HG03460 (cell line): ENCODE data around the gene H6PD.

ENCODE experiments used
- ATAC-seq: cut with Tn5 transposase; IDR thresholded peaks from one replicate; pipeline ENCODE4 v1.9.1; 2021; ENCODE audit not compliant: unreplicated experiment

The H6PD gene

DNA sequence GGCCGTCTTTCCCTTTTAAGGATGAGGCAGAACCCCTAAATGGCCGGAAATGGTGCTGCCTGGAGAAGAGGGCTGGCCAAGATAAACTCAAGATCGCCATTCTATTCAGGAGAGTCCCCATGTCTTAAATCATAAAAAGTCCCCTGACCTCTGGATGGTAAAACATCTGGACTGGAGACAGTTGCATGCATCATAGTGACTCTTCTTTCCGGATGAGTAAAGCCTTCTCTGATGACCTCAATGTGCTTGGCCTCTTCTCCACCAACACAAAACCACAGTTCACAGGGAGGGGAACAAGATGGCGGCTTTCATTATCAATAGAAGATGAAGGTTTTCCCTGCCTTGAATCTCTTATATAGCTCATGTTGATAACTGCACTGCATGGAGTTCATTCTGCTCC, 27.5 kb upstream of the H6PD start:
- no peak for ATAC-seq

DNA sequence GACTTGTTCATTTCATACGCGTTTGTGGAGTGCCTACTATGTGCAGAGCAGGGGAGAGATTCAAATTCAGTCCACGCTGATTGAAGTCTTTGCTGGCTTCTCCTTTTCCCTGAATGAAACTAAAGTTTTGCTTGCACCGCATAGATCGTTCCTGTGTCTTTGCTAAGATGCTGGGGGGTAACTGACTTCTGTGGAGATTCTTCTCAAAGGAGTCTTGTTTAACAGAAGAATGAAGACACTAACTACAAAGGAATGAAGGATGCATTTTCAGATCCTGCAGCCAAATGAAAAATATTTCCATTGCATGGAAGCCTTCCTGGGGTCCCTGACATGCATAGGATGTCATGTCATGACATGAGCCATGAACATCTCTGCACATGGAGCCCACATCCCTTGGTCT, 26.9 kb upstream of the H6PD start:
- ATAC-seq = no peak

GRCh38 chr1:9211291-9211811, 23.2 kb upstream of the H6PD start:
- ATAC-seq = no peak

DNA sequence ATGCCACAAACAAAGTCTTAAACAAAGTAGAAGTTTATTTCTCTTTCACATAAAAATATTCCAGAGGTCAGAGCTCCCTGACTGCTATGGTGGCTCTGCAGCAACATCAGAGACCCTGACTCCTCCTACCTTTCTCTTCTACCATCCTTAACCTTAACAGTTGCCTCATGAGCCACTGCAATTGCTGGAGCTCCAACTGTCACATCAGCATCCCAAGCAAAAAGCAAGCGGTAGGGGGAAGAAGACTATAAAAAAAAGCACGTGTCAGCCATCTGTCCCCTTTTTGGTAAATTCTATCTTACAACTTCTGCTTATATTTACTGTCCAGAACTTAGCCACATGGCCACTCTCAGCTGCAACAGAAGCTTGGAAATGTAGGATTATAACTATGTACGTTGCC, 21.8 kb upstream of the H6PD start:
- ATAC-seq = no peak

- ATAC-seq = no peak
These were observed 20.6 kb upstream of the H6PD start for GRCh38 chr1:9213956-9214355.

DNA sequence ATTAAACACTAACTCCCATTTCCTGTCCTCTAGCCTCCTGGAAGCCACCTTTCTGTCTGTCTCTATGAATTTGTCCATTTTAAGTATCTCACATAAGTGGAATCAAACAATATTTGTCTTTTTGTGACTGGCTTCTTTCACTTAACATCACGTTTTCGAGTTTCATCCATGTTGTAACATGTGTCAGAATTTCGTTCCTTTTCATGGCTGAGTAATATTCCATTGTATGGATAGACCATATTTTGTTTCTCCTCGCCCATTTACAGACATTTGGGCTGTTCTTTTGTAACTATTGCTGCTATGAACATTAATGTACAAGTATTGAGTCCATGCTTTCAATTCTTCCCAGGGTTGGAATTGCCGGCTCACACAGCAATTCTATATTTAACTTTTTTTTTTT, 15.7 kb upstream of the H6PD start:
- ATAC-seq = no peak

- no peak for ATAC-seq
These were observed 11.5 kb upstream of the H6PD start for GRCh38 chr1:9222846-9223625.

DNA sequence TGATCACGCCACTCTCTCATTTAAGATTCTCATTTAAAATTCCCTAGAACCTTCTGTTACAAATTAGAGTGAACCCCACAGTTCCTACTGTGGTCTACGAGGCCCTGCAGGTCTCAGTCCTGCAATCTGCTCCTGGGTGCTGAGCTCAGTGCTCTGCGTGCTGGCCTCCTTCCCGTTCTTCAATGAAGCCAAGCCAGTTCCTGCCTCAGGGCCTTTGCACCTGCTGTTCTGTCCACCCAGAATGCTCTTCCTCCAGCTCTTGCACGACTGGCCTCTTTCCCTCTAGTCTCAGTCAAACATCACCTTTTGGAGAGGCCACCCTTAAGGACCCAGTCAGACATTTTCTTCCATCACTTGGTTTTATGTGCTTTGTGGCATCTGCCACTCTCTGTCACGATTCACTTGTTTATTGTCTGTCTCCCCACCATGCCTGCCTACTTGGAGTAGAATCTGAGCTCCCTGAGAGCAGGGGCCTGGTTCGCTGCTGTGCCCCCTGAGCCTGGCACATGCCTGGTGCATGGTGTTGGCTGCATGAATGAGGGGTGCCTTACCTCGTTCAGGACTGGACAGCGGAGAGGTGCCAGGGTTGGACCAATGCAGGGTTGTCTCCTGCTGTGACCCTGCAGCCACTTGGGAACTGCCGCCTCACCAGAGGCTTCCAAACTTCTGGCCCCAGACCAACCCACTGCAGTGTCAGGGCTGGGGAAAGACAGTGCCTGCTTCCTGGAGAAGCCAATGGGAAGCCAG, 9.7 kb upstream of the H6PD start:
- no peak for ATAC-seq

- no peak for ATAC-seq
These were observed 9.2 kb upstream of the H6PD start for GRCh38 chr1:9225411-9225785.

DNA sequence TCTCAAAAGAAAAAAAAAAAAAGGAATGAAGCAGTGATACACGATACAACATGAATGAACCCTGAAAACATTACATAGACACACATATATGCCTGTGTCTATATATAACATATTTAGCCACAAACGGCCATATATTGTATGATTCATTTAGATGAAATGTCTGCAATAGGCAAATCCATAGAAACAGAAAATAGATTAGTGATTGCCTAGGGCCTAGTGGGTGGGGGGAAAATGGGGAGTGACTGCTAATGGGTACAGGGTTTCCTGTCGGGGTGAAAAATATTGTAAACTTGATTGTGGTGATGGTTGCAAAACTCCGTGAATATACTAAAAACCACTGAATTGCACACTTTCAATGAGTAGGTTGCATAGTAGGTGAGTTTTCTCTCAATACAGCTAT, 6.0 kb upstream of the H6PD start:
- no peak for ATAC-seq

- ATAC-seq = no peak
These were observed 5.0 kb upstream of the H6PD start for GRCh38 chr1:9229549-9229948.

DNA sequence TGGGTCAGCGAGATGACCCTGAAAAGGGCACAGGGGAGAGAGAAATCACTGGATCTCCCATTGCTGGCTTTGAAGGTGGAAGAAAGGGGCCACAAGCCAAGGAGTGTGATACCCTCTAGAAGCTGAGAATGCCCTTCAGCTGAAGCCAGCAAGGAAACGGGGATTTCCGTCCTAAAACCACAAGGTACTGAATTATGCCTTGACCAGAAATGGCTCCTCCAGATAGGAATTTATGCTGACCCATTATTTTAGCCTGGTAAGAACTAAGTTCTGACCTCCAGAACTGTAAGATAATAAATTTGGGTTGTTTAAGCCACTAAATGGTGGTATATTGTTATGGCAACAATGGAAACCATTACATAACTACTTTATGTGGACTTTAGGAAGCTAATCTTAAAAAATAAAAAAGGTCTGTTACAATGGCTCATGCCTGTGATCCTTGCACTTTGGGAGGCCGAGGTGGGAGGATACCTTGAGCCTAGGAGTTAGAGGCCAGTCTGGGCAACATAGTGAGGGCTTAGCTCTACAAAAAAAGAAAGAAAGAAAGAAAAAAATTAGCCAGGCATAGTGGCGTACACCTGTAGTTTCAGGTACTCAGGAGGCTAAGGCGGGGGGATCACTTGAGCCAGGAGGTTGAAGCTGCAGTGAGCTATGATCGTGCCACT, 3.6 kb upstream of the H6PD start:
- ATAC-seq = no peak

- ATAC-seq = no peak
These were observed 2.8 kb upstream of the H6PD start for GRCh38 chr1:9231648-9232332.

DNA sequence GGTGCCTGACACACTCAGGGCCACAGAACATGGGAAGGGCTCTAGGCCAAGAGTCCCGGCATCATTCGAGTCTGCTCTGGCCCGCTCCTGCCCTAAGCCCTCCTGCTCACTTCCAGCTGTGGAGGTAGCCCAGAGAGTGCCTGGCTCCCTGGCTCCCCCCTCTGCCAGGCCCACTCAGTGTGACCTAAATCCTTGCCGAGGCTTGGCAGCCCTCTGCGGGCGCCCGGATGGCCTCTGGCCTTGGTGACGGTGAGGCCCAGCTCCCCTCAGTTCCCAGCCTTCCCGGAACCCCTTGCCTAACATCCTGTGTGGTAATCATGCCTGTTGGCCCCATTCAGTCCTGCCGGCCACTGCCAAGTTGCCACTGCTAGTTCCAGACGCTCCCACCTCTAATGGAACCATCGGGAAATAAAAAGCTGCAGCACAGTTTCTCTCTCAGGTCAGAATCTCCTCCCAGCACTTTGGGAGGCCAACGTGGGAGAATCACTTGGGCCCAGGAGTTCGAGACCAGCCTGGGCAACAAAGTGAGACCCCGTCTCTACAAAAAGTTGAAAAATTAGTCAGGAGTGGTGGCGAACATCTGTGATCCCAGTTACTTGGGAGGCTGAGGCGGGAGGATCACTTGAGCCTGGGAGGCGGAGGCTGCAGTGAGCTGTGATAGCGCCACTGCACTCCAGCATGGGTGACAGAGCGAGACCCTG, 1.2 kb upstream of the H6PD start:
- no peak for ATAC-seq

DNA sequence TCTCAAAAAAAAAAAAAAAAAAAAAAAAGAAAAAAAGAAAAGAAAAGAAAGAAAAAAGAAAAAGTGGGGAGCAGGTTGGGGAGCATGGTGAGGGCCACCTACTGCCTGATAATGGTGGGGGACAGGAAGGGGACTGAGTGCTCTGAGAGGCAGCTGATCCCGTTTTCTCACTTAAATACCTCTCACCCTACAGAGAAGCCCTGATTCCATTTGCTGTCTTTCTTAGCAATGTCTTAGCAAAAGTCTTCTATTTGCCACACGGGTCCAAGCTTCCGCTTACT, 692 bp upstream of the H6PD start:
- ATAC-seq = no peak

DNA sequence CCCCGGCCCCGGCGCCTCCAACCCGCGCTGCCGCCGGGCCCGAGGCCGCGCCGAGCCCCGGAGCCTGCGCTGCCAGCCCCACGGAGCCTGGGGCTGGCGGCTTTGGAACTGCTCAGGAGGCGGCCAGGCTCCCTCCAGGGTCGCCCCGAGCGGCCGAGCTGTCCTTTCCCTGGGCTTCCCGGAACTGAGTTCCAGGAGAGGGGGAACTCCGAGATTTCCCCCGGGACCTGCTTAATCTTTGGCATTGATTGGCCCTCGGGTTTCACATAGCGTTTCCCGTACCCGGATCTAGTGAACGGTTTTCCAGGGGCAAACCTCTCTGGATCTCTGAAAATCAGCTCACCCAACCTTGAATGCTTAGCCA, 504 bp downstream of the H6PD start:
- no peak for ATAC-seq

DNA sequence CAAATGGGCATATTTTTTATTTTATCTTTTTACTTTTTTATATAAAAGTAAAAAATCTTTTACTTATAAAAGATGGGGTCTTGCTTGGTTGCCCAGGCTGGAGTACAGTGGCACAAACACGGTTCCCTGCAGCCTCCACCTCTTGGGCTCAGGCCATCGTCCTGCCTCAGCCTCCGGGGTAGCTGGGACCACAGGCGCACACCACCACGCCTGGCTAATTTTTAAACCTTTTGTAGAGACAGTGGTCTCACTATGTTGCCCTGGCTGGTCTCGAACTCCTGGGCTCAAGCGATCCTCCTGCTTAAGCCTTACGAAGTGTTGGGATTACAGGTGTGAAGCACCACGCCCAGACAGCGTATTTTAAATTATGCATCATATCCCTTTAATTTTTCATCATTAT, 986 bp downstream of the H6PD start:
- ATAC-seq = no peak

DNA sequence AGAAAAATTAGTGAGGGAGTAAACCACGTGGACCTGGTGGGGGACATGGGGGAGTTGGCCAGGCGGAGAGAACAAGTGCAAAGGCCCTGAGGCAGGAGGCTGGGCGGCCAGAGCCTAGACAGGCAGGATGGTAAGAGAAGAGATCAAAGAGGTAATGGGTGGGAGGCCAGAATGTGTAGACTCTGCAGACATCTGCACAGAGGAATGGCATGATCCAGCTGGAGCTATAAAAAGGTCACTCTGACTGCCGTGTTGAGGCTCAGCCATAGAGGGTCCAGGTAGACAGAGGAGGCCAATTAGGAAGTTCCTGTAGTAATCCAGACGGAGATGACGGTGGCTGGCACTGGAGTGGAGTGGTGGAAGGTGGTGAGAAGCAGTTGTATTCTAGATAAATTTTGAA, 3.6 kb downstream of the H6PD start:
- ATAC-seq = no peak

DNA sequence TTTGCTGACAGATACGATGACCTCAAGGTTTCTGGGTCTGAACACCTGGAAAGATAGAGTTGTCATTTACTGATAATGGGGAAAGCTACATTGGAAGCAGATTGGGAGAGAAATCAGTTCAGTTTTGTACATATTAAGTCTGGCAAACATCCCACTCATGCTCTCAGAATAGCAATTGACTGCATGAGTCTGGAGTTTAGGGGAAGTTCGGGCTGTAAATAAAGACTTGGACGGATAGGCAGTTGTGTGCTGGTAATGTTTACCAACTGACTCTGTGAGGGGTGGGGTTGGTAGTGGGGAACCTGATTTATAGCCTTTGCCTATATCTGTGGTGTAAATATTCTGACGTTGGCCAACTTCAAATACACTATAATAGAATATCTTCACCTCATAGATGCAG, 4.0 kb downstream of the H6PD start:
- ATAC-seq = no peak

GRCh38 chr1:9239622-9240401, 5.2 kb downstream of the H6PD start:
- no peak for ATAC-seq
